A673 (cell line): ENCODE data around the gene TSPAN3. TPM values are rescaled to one million over a fixed set of nuclear protein-coding genes. Genes with fewer than 3 reads are reported as not detected.

Source experiments
- BruUV-seq: library from RNA; stranded (reverse); fragments of 400-500 nt; replicated peaks from 2 replicates; lab custom pipeline; 2021; lab: Mats Ljungman, UMichigan
- CTCF ChIA-PET: fragments of 300-600 bp; sonication (Branson Sonifier 250); formaldehyde crosslinking; loops from one replicate; lab custom pipeline; 2022; ENCODE audit warnings: antibody characterized with exemption; lab: Charles Lee
- POLR2A ChIA-PET: fragments of 300-600 bp; sonication (Branson Sonifier 250); formaldehyde crosslinking; loops from one replicate; lab custom pipeline; 2022; ENCODE audit warnings: antibody characterized with exemption; ENCODE audit not compliant: low non-redundant PET; lab: Charles Lee
- DNase-seq: peaks from one replicate; pipeline ENCODE4 v3.0.0-alpha.2; 2015; ENCODE audit warnings: low spot score
- H3K27ac ChIP-seq: fragments of 200-600 bp; sonication (generic); 2 replicates; pipeline ENCODE4 v1.5.1; 2016; ENCODE audit warnings: mixed run types, low read depth, mild to moderate bottlenecking, mixed read lengths, antibody characterized with exemption, low read length; ENCODE audit not compliant: poor library complexity, severe bottlenecking
- H3K27me3 ChIP-seq: fragments of 200-600 bp; sonication (generic); replicated peaks from 2 replicates; pipeline ENCODE4 v1.6.1; 2017; ENCODE audit warnings: mixed run types, low read depth, mild to moderate bottlenecking, mixed read lengths, antibody characterized with exemption, low read length; ENCODE audit not compliant: insufficient read depth, poor library complexity
- H3K36me3 ChIP-seq: fragments of 200-600 bp; sonication (generic); 2 replicates; pipeline ENCODE4 v1.6.1; 2016; ENCODE audit warnings: mixed run types, mild to moderate bottlenecking, mixed read lengths, antibody characterized with exemption, low read length; ENCODE audit not compliant: insufficient read depth, poor library complexity, severe bottlenecking
- H3K4me1 ChIP-seq: fragments of 200-600 bp; sonication (generic); 2 replicates; pipeline ENCODE4 v1.6.1; 2017; ENCODE audit warnings: mixed run types, mild to moderate bottlenecking, mixed read lengths, antibody characterized with exemption, low read length; ENCODE audit not compliant: insufficient read depth, poor library complexity, severe bottlenecking
- H3K4me3 ChIP-seq: fragments of 200-600 bp; sonication (generic); 2 replicates; pipeline ENCODE4 v1.5.1; 2016; ENCODE audit warnings: low read depth, mixed run types, mild to moderate bottlenecking, mixed read lengths, low read length; ENCODE audit not compliant: poor library complexity, severe bottlenecking
- H3K9me3 ChIP-seq: fragments of 200-600 bp; sonication (generic); 2 replicates; pipeline ENCODE4 v1.6.1; 2016; ENCODE audit warnings: mixed run types, low read depth, mild to moderate bottlenecking, mixed read lengths, antibody characterized with exemption, low read length; ENCODE audit not compliant: poor library complexity, severe bottlenecking
- CTCF ChIP-seq: fragments of 300-800, 200-600 bp; sonication (generic); conservative IDR thresholded peaks from 2 replicates; pipeline ENCODE4 v1.5.1; 2017; ENCODE audit warnings: low read depth, mild to moderate bottlenecking, antibody characterized with exemption, low read length, moderate library complexity, mixed read lengths
- EZH2 ChIP-seq: fragments of 200-600 bp; sonication (generic); IDR thresholded peaks from 2 replicates; pipeline ENCODE4 v1.6.1; 2017; ENCODE audit warnings: borderline replicate concordance, low read depth, mild to moderate bottlenecking, mixed read lengths, antibody characterized with exemption, low read length; ENCODE audit not compliant: poor library complexity, severe bottlenecking
- intact Hi-C: fragments of 100-400 bp; cut with micrococcal nuclease; formaldehyde crosslinking; loops from one replicate; pipeline ENCODE4 v1.10.0; 2022; ENCODE audit not compliant: unreplicated experiment
- total RNA-seq: library from RNA; stranded (reverse); gene quantifications from 2 replicates; pipeline ENCODE4 v1.2.3, GENCODE V29; 2021

TSPAN3 gene
- total RNA-seq, 1 experiment from 2014 or later: 224 TPM

- Histone ChIP-seq H3K4me3 (no peak overlapping the region), H3K36me3 (no peaks in the 10 kb centered on the region), H3K27me3 (no peaks in the 10 kb centered on the region), H3K27ac (no peak overlapping the region), H3K9me3 (no peaks in the 10 kb centered on the region), H3K4me1 (peaks cover 28% of the 10 kb centered on the region)
- POLR2A ChIA-PET: no interaction called here
- no peak for DNase-seq
- CTCF ChIA-PET: no interaction called here
- TF ChIP-seq EZH2 (no peak), CTCF (no peak)
- no TSS peak for BruUV-seq
- intact Hi-C loops: no loop called here
Observed at GRCh38 chr15:77068633-77069032, 2.3 kb downstream of the TSPAN3 start.

GRCh38 chr15:77067691-77068367, 3.1 kb downstream of the TSPAN3 start:
- H3K27me3 ChIP-seq: no peaks in the 10 kb centered on the region

GRCh38 chr15:77066971-77067690, 3.8 kb downstream of the TSPAN3 start:
- TF ChIP-seq CTCF (no peak), EZH2 (no peak)
- no peaks in the 10 kb centered on the region for H3K9me3 ChIP-seq
- CTCF ChIA-PET: no interaction called here
- no peak overlapping the region for H3K4me3 ChIP-seq
- BruUV-seq: no TSS peak
- no peak for DNase-seq
- no peaks in the 10 kb centered on the region for H3K27me3 ChIP-seq
- no peak overlapping the region for H3K27ac ChIP-seq
- intact Hi-C loops: no loop called here
- peaks cover 34% of the 10 kb centered on the region for H3K4me1 ChIP-seq
- POLR2A ChIA-PET: no interaction called here
- H3K36me3 ChIP-seq: no peaks in the 10 kb centered on the region

More at GRCh38 chr15:77067691-77068367, 3.1 kb downstream of the TSPAN3 start:
- Histone ChIP-seq H3K36me3 (no peaks in the 10 kb centered on the region), H3K9me3 (no peaks in the 10 kb centered on the region), H3K4me3 (no peak overlapping the region), H3K27ac (no peak overlapping the region), H3K4me1 (peaks cover 28% of the 10 kb centered on the region)
- TF ChIP-seq CTCF (no peak), EZH2 (no peak)
- intact Hi-C loops: no loop called here
- ChIA-PET POLR2A (no interaction called here), CTCF (no interaction called here)
- no TSS peak for BruUV-seq
- no peak for DNase-seq
